MM.1S (cell line): Measurements from ENCODE around the gene RYR2.

Experiments used
- DNase-seq: peaks from one replicate; pipeline ENCODE4 v3.0.0-alpha.2; 2015
- H2AFZ ChIP-seq: fragments of 300-600 bp; sonication (generic); 2 replicates; pipeline ENCODE4 v1.6.0; 2016; ENCODE audit warnings: antibody characterized with exemption, low read length
- H3F3A ChIP-seq: fragments of 300-600 bp; sonication (generic); 2 replicates; pipeline ENCODE4 v1.6.1; 2016; ENCODE audit warnings: mild to moderate bottlenecking, antibody characterized with exemption, low read length, moderate library complexity, mixed read lengths; ENCODE audit not compliant: insufficient read depth
- H3K27ac ChIP-seq: fragments of 300-600 bp; sonication (generic); 2 replicates; pipeline ENCODE4 v1.5.1; 2016; ENCODE audit warnings: mild to moderate bottlenecking, low read length
- H3K27me3 ChIP-seq: fragments of 300-600 bp; sonication (generic); replicated peaks from 2 replicates; pipeline ENCODE4 v1.6.0; 2016; ENCODE audit warnings: low read length; ENCODE audit not compliant: insufficient read depth
- H3K36me3 ChIP-seq: fragments of 300-600 bp; sonication (generic); replicated peaks from 2 replicates; pipeline ENCODE4 v1.6.1; 2016; ENCODE audit warnings: mild to moderate bottlenecking, low read length, mixed read lengths; ENCODE audit not compliant: insufficient read depth
- H3K4me1 ChIP-seq: fragments of 300-600 bp; sonication (generic); 2 replicates; pipeline ENCODE4 v1.6.1; 2016; ENCODE audit warnings: low read length, mixed read lengths
- H3K4me2 ChIP-seq: fragments of 300-600 bp; sonication (generic); 2 replicates; pipeline ENCODE4 v1.6.0; 2016; ENCODE audit warnings: low read depth, low read length
- H3K4me3 ChIP-seq: fragments of 300-600 bp; sonication (generic); 2 replicates; pipeline ENCODE4 v1.5.1; 2016; ENCODE audit warnings: low read length, mixed read lengths
- H3K79me2 ChIP-seq: fragments of 300-600 bp; sonication (generic); 2 replicates; pipeline ENCODE4 v1.6.1; 2016; ENCODE audit warnings: mixed run types, low read length, mixed read lengths
- H3K9ac ChIP-seq: fragments of 300-600 bp; sonication (generic); 2 replicates; pipeline ENCODE4 v1.6.1; 2016; ENCODE audit warnings: low read length, mixed read lengths
- H3K9me2 ChIP-seq: fragments of 300-600 bp; sonication (generic); replicated peaks from 2 replicates; pipeline ENCODE4 v1.6.1; 2016; ENCODE audit warnings: mild to moderate bottlenecking, low read length, mixed read lengths; ENCODE audit not compliant: insufficient read depth
- H3K9me3 ChIP-seq: fragments of 300-600 bp; sonication (generic); replicated peaks from 2 replicates; pipeline ENCODE4 v1.6.1; 2016; ENCODE audit warnings: mild to moderate bottlenecking, low read length, mixed read lengths; ENCODE audit not compliant: insufficient read depth
- H4K20me1 ChIP-seq: fragments of 300-600 bp; sonication (generic); 2 replicates; pipeline ENCODE4 v1.6.1; 2016; ENCODE audit warnings: mild to moderate bottlenecking, low read length, moderate library complexity, mixed read lengths; ENCODE audit not compliant: insufficient read depth
- CTCF ChIP-seq: fragments of 300-600 bp; sonication (generic); IDR thresholded peaks from 2 replicates; pipeline ENCODE4 v1.5.1; 2016; ENCODE audit warnings: antibody characterized with exemption, low read length, mixed read lengths
- EZH2 ChIP-seq: fragments of 300-600 bp; sonication (generic); optimal IDR thresholded peaks from 2 replicates; pipeline ENCODE3; 2017; ENCODE audit warnings: low read depth, mild to moderate bottlenecking, antibody characterized with exemption, low read length, mixed read lengths
- EZH2phosphoT487 ChIP-seq: fragments of 300-600 bp; sonication (generic); IDR thresholded peaks from 2 replicates; pipeline ENCODE4 v1.6.1; 2018; ENCODE audit warnings: antibody characterized with exemption, low read length

RYR2 gene

GRCh38 chr1:237134929-237135328 is 92.9 kb downstream of the RYR2 start:
- Histone ChIP-seq H3K4me2 (no peak overlapping the region), H3K9me3 (no peaks in the 10 kb centered on the region), H2AFZ (no peak overlapping the region), H3K27me3 (no peaks in the 10 kb centered on the region), H3K27ac (no peak overlapping the region), H3F3A (no peaks in the 10 kb centered on the region), H3K4me3 (no peak overlapping the region), H3K79me2 (no peaks in the 10 kb centered on the region), H3K36me3 (no peaks in the 10 kb centered on the region), H3K9me2 (no peaks in the 10 kb centered on the region), H4K20me1 (no peaks in the 10 kb centered on the region), H3K4me1 (no peaks in the 10 kb centered on the region), H3K9ac (no peak overlapping the region)
- TF ChIP-seq CTCF: no peak
- TF ChIP-seq EZH2: no peak
- no peak for TF ChIP-seq EZH2phosphoT487
- DNase-seq: no peak

- no peak for TF ChIP-seq EZH2phosphoT487
- TF ChIP-seq CTCF: no peak
- no peak for TF ChIP-seq EZH2
- Histone ChIP-seq H3K36me3 (no peaks in the 10 kb centered on the region), H3K4me3 (no peak overlapping the region), H3K27me3 (no peaks in the 10 kb centered on the region), H3K79me2 (no peaks in the 10 kb centered on the region), H2AFZ (no peak overlapping the region), H3K4me1 (no peaks in the 10 kb centered on the region), H3K27ac (no peak overlapping the region), H3F3A (no peaks in the 10 kb centered on the region), H3K9ac (no peak overlapping the region), H3K9me2 (no peaks in the 10 kb centered on the region), H3K4me2 (no peak overlapping the region), H4K20me1 (no peaks in the 10 kb centered on the region), H3K9me3 (no peaks in the 10 kb centered on the region)
- DNase-seq: no peak
Observed at GRCh38 chr1:237138551-237138950, 96.6 kb downstream of the RYR2 start.

- Histone ChIP-seq H3K9ac (no peak overlapping the region), H3F3A (no peaks in the 10 kb centered on the region), H3K4me3 (no peak overlapping the region), H3K36me3 (no peaks in the 10 kb centered on the region), H3K4me2 (no peak overlapping the region), H3K27me3 (no peaks in the 10 kb centered on the region), H3K79me2 (no peaks in the 10 kb centered on the region), H3K9me2 (no peaks in the 10 kb centered on the region), H3K27ac (no peak overlapping the region), H3K9me3 (no peaks in the 10 kb centered on the region), H3K4me1 (no peaks in the 10 kb centered on the region), H2AFZ (no peak overlapping the region), H4K20me1 (no peaks in the 10 kb centered on the region)
- DNase-seq: no peak
- TF ChIP-seq EZH2 (no peak), CTCF (no peak), EZH2phosphoT487 (no peak)
Observed at GRCh38 chr1:237139732-237140131, 97.7 kb downstream of the RYR2 start.
